ENCODE data around the gene ATAD3A.
"Not testable (repeated sequence)": the region's sequence is repeated elsewhere in the genome, so short reads cannot be mapped to it uniquely, and the experiment has no call there.

The ATAD3A gene

GRCh38 chr1:1510912-1511532 lies 940 bp upstream of the ATAD3A start:
- TF ChIP-seq POLR2A (IDR thresholded peaks at IDR 0.05; ENCODE audit: low read length) (no peak), GATA1 (IDR thresholded peaks at IDR 0.05; ENCODE audit: low read depth, low read length) (no peak)
- DNase-seq = peak; percentile 70 to 78

DNA sequence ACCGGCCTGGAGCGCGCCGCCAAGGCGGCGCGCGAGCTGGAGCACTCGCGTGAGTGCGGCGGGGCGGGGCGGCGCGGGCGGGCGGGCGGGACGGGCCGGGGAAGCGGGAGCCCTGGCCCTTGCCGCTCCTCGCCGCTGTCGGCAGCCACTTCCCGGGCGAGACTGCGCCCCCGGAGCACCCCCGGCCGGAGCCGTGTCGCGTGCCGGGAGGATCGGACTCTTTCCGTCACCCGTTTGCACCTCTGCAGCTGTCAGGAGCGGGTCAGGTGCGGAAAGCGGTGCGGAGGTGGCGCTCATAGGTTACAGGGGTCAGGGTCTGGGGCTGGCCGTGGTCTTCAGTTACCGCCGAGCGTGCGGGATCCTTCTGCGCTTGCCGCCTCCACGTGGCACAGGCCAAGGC lies 463 bp downstream of the ATAD3A start:
- DNase-seq = peak; percentile 34 to 50

GRCh38 chr1:1513675-1514074 lies 1.7 kb downstream of the ATAD3A start:
- not testable (repeated sequence) for DNase-seq

GRCh38 chr1:1514376-1514775 lies 2.4 kb downstream of the ATAD3A start:
- DNase-seq = not testable (repeated sequence)

- not testable (repeated sequence) for DNase-seq
These were observed 5.0 kb downstream of the ATAD3A start for GRCh38 chr1:1516923-1517322.

GRCh38 chr1:1517973-1518620 lies 6.1 kb downstream of the ATAD3A start:
- TF ChIP-seq POLR2A (IDR thresholded peaks at IDR 0.05; ENCODE audit: low read length) (no peak), GATA1 (IDR thresholded peaks at IDR 0.05; ENCODE audit: low read depth, low read length) (no peak)
- DNase-seq = no peak

DNA sequence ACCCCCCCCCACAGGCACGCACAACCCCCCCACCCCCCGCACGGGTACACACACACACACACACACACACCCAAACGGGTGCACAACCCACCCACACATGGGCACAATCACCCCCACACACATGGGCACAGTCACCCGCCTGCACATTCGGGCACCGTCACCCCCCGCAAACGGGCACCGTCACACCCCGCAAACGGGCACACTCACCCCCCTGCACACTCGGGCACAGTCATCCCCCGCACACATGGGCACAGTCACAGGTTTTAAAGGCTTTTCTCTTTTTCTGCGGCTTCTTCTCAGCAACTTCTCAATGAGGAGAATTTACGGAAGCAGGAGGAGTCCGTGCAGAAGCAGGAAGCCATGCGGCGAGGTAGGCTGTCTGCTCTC lies 6.7 kb downstream of the ATAD3A start:
- DNase-seq = not testable (repeated sequence)

- not testable (repeated sequence) for DNase-seq
These were observed 8.0 kb downstream of the ATAD3A start for GRCh38 chr1:1519805-1520505.

GRCh38 chr1:1521331-1521730 lies 9.4 kb downstream of the ATAD3A start:
- TF ChIP-seq POLR2A (IDR thresholded peaks at IDR 0.05; ENCODE audit: low read length) = no peak
- TF ChIP-seq GATA1 (IDR thresholded peaks at IDR 0.05; ENCODE audit: low read depth, low read length) = no peak
- no peak for DNase-seq

DNA sequence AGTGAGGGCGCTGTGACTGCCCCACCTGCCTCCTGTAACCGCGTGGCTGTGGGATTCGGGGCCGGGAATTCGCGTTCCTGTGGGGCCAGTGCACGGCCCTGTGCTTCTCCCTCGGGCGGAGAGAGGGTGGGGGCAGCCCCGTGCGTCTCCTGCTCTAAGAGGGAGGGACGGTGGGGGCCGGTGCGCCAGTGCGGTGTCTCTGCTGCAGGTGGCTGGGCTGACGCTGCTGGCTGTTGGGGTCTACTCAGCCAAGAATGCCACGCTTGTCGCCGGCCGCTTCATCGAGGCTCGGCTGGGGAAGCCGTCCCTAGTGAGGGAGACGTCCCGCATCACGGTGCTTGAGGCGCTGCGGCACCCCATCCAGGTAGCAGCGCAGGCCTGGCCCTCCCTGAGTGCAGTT lies 10.6 kb downstream of the ATAD3A start:
- not testable (repeated sequence) for DNase-seq

DNA sequence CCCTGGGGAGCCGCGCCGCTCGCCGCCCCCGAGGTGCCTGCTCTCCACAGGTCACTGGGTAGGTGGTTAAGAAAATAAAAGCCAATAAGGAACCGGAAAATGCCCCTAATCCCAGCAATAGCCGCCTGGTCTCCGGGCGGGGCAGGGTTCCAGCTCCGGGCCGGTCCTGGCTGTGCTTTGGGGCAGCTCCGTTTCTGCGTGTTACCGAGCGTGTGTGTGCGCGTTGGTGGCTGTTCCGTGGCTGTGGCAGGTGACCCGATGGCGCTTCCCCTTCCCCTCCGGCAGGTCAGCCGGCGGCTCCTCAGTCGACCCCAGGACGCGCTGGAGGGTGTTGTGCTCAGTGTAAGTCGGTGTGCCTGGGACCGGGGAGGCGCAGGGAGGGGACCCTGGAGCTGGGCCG lies 11.3 kb downstream of the ATAD3A start:
- not testable (repeated sequence) for DNase-seq

GRCh38 chr1:1523651-1524050 lies 11.7 kb downstream of the ATAD3A start:
- not testable (repeated sequence) for DNase-seq

- DNase-seq = not testable (repeated sequence)
These were observed 12.9 kb downstream of the ATAD3A start for GRCh38 chr1:1524750-1525383.

- DNase-seq = not testable (repeated sequence)
These were observed 14.5 kb downstream of the ATAD3A start for GRCh38 chr1:1526476-1526875.

GRCh38 chr1:1527092-1527816 lies 15.3 kb downstream of the ATAD3A start:
- no peak for TF ChIP-seq POLR2A (IDR thresholded peaks at IDR 0.05; ENCODE audit: low read length)
- no peak for TF ChIP-seq GATA1 (IDR thresholded peaks at IDR 0.05; ENCODE audit: low read depth, low read length)
- no peak for DNase-seq

All from erythroblast (primary cell).